T1000 (cell line): ENCODE data around the gene RBFOX1.

ENCODE experiments used
- DNase-seq: peaks from one replicate; lab custom pipeline; 2025; ENCODE audit warnings: mixed read lengths; lab: John Stamatoyannopoulos, UW

The RBFOX1 gene

GRCh38 chr16:7332611-7333010 is at the start of gene RBFOX1:
Gene RBFOX1 (plus strand): TSS chr16:7332845.
- no peak for DNase-seq

DNA sequence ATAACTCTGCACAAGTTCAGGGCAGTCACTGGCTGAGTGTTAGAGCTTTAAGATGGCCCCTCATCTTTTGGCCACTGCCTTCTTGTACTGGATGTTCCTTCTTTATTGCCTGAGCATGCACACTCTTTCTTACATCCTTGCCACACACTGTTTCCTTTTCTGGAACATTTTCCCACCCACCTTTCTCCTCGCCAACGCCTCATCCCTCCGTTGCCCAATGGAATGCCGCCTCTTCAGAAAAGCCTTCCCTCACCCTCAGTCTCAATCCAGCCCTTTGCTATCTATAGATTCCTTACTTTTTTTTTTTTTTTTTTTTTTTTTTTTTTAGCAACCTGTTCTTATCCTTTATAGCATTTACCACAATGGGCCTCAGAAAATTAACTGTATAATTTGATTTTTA is 47.9 kb upstream of the RBFOX1 start:
- no peak for DNase-seq

DNA sequence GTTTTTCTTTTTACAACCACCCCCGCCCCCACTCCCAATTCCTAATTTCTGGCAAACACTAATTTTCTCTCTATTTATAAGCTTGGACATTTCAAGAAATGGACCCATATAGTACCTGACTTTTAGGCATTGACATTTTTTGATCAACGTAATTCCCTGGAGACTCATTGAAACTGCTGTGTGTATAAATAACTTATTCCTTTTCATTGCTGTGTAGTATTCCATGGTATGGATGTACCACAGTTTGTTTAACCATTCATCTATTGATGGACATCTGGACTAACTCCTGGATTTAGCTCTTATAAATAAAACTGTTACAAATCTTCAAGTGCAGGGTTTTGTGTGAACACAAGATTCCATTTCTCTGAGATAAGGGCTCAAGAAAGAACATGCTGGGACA is 47.1 kb upstream of the RBFOX1 start:
- DNase-seq, result no peak

DNA sequence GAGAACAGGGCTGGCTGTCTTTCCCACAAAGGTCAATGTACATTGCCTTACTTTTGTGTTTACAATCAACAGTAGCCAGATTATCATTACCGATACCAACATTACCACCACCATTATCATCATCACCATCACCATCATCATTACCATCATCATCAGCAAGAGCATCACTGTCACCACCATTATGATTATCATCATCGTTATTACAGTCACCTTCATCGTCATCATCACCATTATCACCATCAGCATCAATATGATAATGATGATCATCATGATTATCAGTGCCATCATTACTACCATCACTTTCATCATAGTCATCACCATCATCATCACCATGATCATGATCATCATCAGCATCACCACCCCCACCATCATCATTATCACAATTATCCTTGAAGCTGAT is 43.3 kb upstream of the RBFOX1 start:
- no peak for DNase-seq

DNA sequence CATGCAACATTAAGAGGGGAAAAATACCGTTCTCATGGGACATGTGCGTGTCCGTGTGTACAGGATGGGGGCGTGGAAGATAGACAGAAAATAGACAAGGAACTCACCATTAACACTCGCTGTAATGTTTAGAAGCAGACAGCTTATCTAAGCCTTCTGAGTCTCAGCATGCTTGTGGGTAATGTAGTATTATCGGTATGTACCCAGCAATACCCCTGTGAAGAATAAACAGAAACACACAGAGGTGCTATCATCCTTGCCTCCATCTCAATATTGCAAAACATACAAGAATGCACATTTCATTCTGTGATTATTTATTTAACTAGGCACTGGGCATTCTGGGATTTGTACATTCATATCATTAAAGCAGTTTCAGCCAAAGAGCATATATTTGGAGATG is 42.0 kb upstream of the RBFOX1 start:
- DNase-seq, result no peak

DNA sequence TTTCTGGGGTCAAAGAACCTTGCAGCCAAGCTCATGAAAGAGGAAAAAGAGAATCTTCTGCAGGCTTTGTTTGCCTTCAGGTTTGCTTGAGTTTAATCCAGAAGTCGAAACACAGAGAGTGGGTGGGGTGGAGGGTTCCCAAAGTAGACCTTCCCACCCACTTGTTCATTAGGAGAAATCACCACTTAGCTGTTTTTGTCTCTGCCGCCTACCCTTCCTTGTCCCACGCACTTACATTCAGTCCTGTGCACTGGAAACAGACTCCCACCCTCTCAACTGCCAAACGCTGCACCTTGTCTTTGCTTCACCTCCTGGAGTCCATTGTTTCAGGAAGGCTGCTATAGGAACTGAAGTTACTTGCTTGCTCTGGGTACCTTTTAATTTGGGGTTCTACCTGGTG is 38.6 kb upstream of the RBFOX1 start:
- no peak for DNase-seq

DNA sequence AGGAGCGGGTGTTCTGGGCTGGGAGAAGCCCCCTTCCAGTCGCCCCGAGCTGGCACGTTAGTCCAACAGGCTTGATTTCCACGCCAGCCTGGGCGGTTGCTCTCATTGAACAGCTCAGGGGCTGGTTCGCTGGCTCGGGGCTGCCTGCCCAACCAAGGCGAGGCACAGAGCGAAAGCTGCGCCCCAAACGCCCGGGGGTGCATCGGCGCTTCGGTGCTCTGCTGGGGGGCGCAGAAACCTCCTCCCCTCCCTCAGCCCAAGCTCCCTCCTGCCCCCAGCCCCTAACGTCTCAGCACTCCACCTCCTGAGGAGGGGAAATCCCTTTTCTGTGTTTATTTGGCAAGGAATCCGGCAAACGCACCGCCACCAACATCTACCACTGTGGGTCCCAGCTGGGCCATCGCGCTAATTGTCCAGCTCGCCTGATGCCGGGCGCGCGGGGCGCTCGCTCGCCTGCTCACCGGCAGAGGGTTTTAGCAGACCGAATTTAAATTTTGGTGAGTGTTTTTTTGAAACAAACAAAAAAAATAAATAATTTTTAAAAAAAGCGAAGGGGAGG is 29.5 kb upstream of the RBFOX1 start:
- DNase-seq, result no peak

DNA sequence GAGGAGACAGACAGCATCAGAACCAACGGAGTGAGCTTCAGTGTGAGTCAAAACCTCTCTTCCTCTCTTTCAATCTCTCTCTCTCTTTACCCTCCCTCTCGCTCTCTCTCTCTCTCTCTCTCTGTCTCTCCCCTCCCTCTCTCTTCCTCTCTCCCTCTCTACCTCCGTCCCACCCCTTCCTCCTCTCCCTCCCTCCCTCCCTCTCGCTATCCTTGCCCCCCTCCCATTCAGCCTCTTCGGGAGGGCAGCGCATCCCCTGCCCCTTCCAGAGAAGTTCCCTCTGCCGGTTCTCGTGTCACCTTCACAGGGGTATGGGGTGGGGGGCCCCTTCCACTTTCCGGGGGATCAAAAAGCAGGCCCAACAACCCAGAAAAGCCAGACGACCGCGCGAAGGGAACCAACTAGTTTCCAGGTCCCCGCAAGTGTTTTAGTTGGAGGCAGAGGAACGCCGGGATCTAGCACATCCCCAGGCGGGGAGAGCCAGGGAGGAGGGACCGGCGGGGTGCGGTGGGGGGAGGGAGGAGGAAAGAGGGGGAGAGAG is 28.9 kb upstream of the RBFOX1 start:
- no peak for DNase-seq

DNA sequence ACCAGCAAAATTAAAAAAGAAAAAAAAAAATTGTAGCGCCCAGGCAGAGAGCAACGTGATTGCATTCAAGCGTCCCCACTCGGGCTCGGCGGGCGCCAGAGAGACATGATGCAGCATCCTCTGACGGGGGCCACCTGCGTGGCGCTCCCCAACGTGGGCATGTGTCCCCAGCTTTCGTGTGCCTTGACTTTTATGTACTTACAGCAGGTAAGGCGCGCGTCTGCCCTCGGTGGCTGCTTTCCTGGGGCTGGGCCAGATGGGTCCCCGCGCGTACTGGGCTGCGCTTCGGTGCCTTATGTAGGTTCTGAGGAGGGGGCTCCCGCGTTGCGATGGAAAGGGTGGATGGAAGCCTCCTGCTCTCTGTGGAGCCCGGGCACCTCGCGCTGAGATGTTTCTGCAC is 28.4 kb upstream of the RBFOX1 start:
- DNase-seq, result no peak

GRCh38 chr16:7304958-7305357 is 27.7 kb upstream of the RBFOX1 start:
- DNase-seq, result no peak

DNA sequence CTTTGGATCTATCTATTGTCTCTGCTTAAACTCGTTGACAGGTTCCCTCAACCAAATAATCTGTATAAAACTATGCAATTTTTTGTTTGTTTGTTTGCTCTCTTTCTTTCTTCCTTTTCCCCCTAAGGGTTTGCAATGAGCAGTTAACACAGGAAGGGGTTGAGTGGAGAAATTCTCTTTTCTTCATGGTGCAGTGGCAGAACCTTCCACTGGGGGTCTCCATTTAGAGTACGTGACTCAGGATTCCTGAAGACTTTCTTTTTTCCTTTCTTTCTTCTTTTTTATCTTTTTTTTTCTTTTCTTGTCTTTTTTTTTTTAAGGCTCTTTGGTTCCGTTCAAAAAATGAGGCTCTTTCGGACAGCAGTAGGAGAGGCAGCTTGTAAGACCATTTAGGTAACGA is 19.5 kb upstream of the RBFOX1 start:
- no peak for DNase-seq

DNA sequence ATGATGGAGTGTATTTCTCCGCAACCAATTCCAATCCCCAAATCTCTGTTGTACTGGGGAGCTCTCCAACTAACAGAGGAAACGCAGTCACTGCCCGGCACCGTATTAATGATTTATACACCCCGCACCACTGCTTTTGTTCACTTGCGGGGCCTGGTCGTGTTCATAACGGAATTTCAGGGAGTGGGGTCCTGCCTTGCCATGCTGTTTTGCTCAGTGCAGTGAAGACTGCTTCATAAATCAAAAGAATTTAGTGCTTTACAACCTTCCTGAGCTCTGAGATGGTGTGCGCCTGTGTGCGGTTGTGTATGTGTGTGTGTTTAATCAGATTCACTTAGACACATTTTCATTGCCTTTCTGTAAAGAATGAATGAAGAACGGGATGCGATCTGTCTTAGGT is 18.5 kb upstream of the RBFOX1 start:
- no peak for DNase-seq

DNA sequence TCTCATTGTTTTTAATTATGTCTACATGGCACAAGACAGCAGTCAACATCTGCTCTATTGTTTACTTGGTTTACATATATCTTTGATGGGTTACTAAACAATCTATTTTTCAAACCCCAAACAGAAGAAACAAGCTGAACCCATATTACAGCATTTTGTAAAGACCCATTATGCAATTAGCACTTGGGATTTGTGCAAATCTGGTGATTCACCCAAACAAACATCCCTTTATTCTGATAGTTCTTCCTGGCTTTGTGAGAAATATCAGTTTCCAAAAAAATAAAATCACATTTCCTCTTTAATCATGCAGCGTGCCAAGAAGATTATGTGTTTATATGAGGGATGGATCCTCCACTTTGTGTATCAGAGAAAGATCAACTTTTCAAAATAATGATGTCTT is 16.8 kb upstream of the RBFOX1 start:
- DNase-seq, result no peak

DNA sequence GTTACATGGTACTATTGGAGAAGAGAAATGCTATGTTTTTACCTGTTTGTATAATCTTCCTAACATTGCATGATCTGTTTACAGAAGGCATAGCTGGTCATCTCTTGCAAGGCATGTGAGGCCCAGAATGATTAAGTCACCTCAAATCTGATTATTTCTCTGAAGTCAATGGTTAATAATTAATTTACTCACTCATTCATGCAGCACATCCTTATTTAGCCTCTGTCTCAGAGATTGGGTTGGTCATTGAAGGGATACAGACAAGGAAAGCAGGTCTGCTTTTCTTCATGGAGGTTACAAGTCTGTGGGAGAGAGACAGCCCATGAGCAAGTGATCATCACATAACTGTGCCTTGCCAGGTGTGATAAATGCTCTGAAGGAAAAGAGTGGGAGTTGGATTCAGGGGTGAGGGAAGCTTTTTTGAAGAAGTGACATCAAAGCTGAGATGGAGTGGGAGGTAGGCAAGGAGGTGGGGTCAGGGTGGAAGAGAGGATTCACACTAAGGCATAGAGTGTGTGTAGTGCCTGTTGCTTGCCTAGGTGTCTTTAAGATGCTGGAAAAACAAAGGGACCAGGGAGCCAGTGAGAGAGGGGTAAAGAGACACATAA is 16.3 kb upstream of the RBFOX1 start:
- DNase-seq, result no peak

- no peak for DNase-seq
Observed at GRCh38 chr16:7317982-7318381, 14.7 kb upstream of the RBFOX1 start.

GRCh38 chr16:7318686-7319085 is 14.0 kb upstream of the RBFOX1 start:
- no peak for DNase-seq

GRCh38 chr16:7319514-7319913 is 13.1 kb upstream of the RBFOX1 start:
- DNase-seq, result no peak

GRCh38 chr16:7321661-7322060 is 11.0 kb upstream of the RBFOX1 start:
- DNase-seq, result no peak

- no peak for DNase-seq
Observed at GRCh38 chr16:7324321-7324720, 8.3 kb upstream of the RBFOX1 start.

GRCh38 chr16:7325834-7326233 is 6.8 kb upstream of the RBFOX1 start:
- DNase-seq, result no peak

DNA sequence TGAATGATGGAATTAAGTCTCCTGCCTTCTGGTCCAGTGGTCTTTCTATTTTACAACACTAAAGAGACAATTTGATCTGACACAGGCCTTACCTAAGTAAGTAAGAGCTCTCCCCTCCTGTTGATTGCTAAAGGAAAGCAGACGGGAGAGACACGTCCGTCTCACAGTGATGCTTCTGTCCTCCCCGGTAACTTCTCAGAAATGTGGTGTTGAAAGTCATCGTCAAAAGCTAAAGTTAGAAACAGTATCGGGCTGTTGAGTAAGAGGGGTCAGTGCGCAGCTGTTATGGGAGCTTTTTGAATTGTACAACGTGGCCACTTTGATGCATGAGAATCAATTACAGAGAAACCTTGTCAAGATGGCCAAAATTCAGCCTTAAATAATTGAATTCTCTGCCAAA is 1.9 kb upstream of the RBFOX1 start:
- DNase-seq, result no peak

GRCh38 chr16:7331997-7332396 is 648 bp upstream of the RBFOX1 start:
- DNase-seq, result no peak

DNA sequence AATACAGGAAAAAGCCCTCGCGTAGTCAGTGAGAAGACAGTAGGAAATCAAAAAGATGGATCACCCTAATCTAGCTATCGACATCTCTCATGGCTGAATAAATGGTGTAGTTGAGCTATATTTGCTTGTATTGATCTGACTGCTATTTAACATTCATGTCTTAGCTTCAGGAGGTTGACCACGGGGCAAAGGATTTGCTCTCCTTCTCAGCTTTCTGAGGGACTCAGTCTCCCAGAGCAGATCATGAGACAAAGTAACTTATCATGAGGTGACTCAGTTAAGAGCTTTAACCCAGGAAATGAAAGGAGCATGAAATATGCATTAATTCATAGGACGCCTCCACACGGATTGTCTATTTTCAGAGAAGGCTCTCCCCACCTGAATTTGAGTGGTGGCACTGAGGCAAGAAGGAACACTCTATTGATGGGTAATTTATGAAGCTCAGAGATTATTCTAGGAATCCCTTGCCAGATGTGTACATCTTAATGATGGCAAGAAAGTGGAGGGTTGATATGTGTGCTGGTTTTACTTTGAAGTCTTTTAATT is 608 bp downstream of the RBFOX1 start:
- DNase-seq, result no peak
